PC-9 (cell line): Measurements from ENCODE around the gene CTBP2. TPM values are rescaled to one million over a fixed set of nuclear protein-coding genes. Genes with fewer than 3 reads are reported as not detected.

Experiments
- BruUV-seq: library from RNA; stranded (reverse); fragments of 400-500 nt; replicated peaks from 2 replicates; lab custom pipeline; 2021; lab: Mats Ljungman, UMichigan
- CTCF ChIA-PET: fragments of 300-600 bp; sonication (Branson Sonifier 250); formaldehyde crosslinking; loops from one replicate; lab custom pipeline; 2022; ENCODE audit warnings: antibody characterized with exemption; lab: Charles Lee
- POLR2A ChIA-PET: fragments of 300-600 bp; sonication (Branson Sonifier 250); formaldehyde crosslinking; loops from one replicate; lab custom pipeline; 2022; ENCODE audit warnings: antibody characterized with exemption; ENCODE audit not compliant: unreplicated experiment; lab: Charles Lee
- DNase-seq, 2 experiments: peaks; one replicate each; pipeline versions ENCODE4 v3.0.0 to v3.0.0-alpha.2; 2015 to 2022; ENCODE audit warnings: mixed read lengths in 1 of 2
- H2AFZ ChIP-seq: fragments of 200-600 bp; sonication (generic); 2 replicates; pipeline ENCODE4 v1.8.1; 2017; ENCODE audit warnings: antibody characterized with exemption
- H3F3A ChIP-seq: fragments of 200-600 bp; sonication (generic); 2 replicates; pipeline ENCODE4 v1.8.1; 2017; ENCODE audit warnings: antibody characterized with exemption, mild to moderate bottlenecking, low read depth; ENCODE audit not compliant: insufficient read depth
- H3K27ac ChIP-seq: fragments of 200-600 bp; sonication (generic); 2 replicates; pipeline ENCODE4 v1.6.1; 2016; ENCODE audit warnings: mixed run types
- H3K27me3 ChIP-seq: fragments of 200-600 bp; sonication (generic); 2 replicates; pipeline ENCODE4 v1.6.1; 2016; ENCODE audit warnings: low read depth, mixed run types; ENCODE audit not compliant: insufficient read depth
- H3K36me3 ChIP-seq: fragments of 200-600 bp; sonication (generic); 2 replicates; pipeline ENCODE4 v1.6.1; 2016; ENCODE audit warnings: low read depth, mixed run types
- H3K4me1 ChIP-seq: fragments of 200-600 bp; sonication (generic); replicated peaks from 2 replicates; pipeline ENCODE4 v1.6.1; 2016; ENCODE audit warnings: mixed run types; ENCODE audit not compliant: insufficient read depth
- H3K4me2 ChIP-seq: fragments of 200-600 bp; sonication (generic); 2 replicates; pipeline ENCODE4 v1.6.1; 2017; ENCODE audit warnings: mixed run types
- H3K4me3 ChIP-seq: fragments of 200-600 bp; sonication (generic); 2 replicates; pipeline ENCODE4 v1.6.1; 2016; ENCODE audit warnings: mixed run types
- H3K79me2 ChIP-seq: fragments of 200-600 bp; sonication (generic); 2 replicates; pipeline ENCODE4 v1.6.1; 2017; ENCODE audit warnings: low read depth, mixed run types
- H3K9me2 ChIP-seq: fragments of 200-600 bp; sonication (generic); 2 replicates; pipeline ENCODE4 v1.8.1; 2017; ENCODE audit warnings: mild to moderate bottlenecking; ENCODE audit not compliant: insufficient read depth
- H3K9me3 ChIP-seq: fragments of 200-600 bp; sonication (generic); 2 replicates; pipeline ENCODE4 v1.8.1; 2016; ENCODE audit warnings: low read depth; ENCODE audit not compliant: insufficient read depth
- H4K20me1 ChIP-seq: fragments of 200-600 bp; sonication (generic); 2 replicates; pipeline ENCODE4 v1.8.1; 2017; ENCODE audit not compliant: insufficient read depth
- EZH2 ChIP-seq: fragments of 200-600 bp; sonication (generic); IDR thresholded peaks from 2 replicates; pipeline ENCODE4 v1.8.0; 2017; ENCODE audit warnings: antibody characterized with exemption, low read depth
- intact Hi-C: fragments of 100-400 bp; cut with micrococcal nuclease; formaldehyde crosslinking; loops from one replicate; pipeline ENCODE4 v1.10.0; 2022; ENCODE audit not compliant: unreplicated experiment
- total RNA-seq: library from RNA; stranded (reverse); gene quantifications from 2 replicates; pipeline ENCODE4 v1.2.3, GENCODE V29; 2021
- TF ChIP-seq, protein P1 (sequence below): fragments of 200-600 bp; sonication (generic); conservative IDR thresholded peaks from 2 replicates; pipeline ENCODE4 v1.6.1; 2017; ENCODE audit warnings: mixed run types, antibody characterized with exemption, mild to moderate bottlenecking, moderate library complexity

CTBP2 gene
- total RNA-seq, 1 experiment from 2014 or later: 60.5 TPM

DNA sequence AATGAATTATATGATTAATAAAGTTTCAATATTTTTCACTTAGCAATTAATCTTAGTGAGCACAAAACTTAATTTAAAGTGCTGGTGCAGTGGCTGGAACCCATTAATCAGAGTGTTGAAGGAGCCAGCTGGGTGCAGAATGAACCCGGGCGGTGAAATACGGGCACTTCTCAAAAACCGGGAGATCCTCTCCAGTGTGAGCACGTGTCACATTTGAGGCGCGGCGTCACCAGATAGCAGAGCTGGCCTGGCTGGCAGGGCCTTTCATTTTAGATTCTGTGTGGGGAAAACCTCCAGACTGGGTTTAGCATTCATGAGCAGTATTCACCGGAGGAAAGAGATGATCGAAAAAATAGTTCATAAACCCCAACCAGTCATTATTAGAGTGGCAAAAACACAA is 34.5 kb upstream of the CTBP2 start:
- H3F3A ChIP-seq: peaks cover 3% of the 10 kb centered on the region
- no peak overlapping the region for H3K4me3 ChIP-seq
- peaks cover 20% of the 10 kb centered on the region for H3K4me1 ChIP-seq
- no peak for TF ChIP-seq EZH2
- TF ChIP-seq, protein P1, sequence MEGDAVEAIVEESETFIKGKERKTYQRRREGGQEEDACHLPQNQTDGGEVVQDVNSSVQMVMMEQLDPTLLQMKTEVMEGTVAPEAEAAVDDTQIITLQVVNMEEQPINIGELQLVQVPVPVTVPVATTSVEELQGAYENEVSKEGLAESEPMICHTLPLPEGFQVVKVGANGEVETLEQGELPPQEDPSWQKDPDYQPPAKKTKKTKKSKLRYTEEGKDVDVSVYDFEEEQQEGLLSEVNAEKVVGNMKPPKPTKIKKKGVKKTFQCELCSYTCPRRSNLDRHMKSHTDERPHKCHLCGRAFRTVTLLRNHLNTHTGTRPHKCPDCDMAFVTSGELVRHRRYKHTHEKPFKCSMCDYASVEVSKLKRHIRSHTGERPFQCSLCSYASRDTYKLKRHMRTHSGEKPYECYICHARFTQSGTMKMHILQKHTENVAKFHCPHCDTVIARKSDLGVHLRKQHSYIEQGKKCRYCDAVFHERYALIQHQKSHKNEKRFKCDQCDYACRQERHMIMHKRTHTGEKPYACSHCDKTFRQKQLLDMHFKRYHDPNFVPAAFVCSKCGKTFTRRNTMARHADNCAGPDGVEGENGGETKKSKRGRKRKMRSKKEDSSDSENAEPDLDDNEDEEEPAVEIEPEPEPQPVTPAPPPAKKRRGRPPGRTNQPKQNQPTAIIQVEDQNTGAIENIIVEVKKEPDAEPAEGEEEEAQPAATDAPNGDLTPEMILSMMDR: no peak
- H3K27ac ChIP-seq: no peak overlapping the region
- POLR2A ChIA-PET: no interaction called here
- no peaks in the 10 kb centered on the region for H3K9me2 ChIP-seq
- intact Hi-C loops: no loop called here
- BruUV-seq: no TSS peak
- H3K36me3 ChIP-seq: no peaks in the 10 kb centered on the region
- H4K20me1 ChIP-seq: no peaks in the 10 kb centered on the region
- no peak overlapping the region for H2AFZ ChIP-seq
- no peaks in the 10 kb centered on the region for H3K27me3 ChIP-seq
- no peaks in the 10 kb centered on the region for H3K79me2 ChIP-seq
- no peaks in the 10 kb centered on the region for H3K9me3 ChIP-seq
- DNase-seq: no peak
- H3K4me2 ChIP-seq: no peak overlapping the region
- CTCF ChIA-PET: interaction anchor here (0.6 kb wide), 1 partner anchor 610 kb away, joined by 3 read pairs; no protein-coding TSS in a partner anchor

DNA sequence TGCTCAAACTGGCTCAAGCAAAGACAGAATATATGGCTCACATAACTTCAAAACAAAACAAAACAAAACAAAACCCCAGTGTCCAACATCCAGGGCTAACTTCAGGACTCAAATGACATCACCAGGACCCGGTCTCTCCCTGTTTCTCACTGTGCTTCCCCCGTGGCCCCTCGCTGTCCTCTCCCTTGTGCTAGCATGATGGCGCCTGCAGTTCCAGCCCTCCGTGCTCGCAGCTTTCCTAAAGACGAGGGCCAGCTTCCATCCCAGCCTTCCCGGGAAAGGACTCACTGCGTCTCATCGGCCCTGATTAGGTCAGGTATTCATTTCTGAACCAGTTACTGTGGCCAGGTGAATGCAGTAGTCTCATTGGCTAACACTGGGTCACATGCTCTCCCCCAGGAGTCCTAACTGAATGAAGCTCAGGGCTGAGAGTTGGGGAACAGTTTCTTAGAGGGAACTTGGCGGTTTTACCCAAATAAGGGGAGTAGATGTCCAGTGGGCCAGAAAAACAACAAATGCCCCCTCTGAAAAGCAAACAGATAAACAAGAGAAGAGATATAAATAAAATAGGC is 33.0 kb upstream of the CTBP2 start:
- Histone ChIP-seq H3K9me3 (no peaks in the 10 kb centered on the region), H3K4me2 (no peak overlapping the region), H3K4me1 (peaks cover 15% of the 10 kb centered on the region), H3K79me2 (no peaks in the 10 kb centered on the region), H3K4me3 (no peak overlapping the region), H4K20me1 (no peaks in the 10 kb centered on the region), H3K9me2 (no peaks in the 10 kb centered on the region), H3K27ac (no peak overlapping the region), H3K36me3 (no peaks in the 10 kb centered on the region), H3F3A (no peaks in the 10 kb centered on the region), H3K27me3 (no peaks in the 10 kb centered on the region), H2AFZ (no peak overlapping the region)
- ChIA-PET CTCF (no interaction called here), POLR2A (no interaction called here)
- BruUV-seq: no TSS peak
- intact Hi-C loops: no loop called here
- no peak for DNase-seq
- TF ChIP-seq, protein P1: no peak
- no peak for TF ChIP-seq EZH2

DNA sequence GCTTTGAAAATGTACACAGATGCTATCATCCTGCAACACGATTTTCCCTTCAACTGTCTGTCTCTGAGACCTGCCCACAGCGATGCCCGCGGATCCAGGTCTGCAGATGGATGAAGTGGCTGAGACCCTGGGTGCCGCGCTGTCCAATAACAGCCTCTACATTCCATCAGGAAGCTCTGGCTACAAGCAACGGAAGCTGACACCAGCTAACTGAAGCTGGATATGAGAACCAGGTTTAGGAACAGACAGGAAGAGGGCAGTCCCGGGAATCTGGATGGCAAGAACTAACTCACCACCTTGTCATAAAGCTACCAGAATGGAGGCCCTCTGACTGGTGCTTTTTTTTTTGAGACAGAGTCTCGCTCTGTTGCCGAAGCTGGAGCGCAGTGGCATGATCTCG is 32.3 kb upstream of the CTBP2 start:
- POLR2A ChIA-PET: no interaction called here
- Histone ChIP-seq H3K36me3 (no peaks in the 10 kb centered on the region), H4K20me1 (no peaks in the 10 kb centered on the region), H3K4me3 (no peak overlapping the region), H3K27ac (no peak overlapping the region), H3K27me3 (no peaks in the 10 kb centered on the region), H3K9me2 (no peaks in the 10 kb centered on the region), H2AFZ (no peak overlapping the region), H3K79me2 (no peaks in the 10 kb centered on the region), H3K4me2 (no peak overlapping the region), H3K9me3 (no peaks in the 10 kb centered on the region), H3F3A (no peaks in the 10 kb centered on the region), H3K4me1 (peaks cover 15% of the 10 kb centered on the region)
- no TSS peak for BruUV-seq
- CTCF ChIA-PET: no interaction called here
- TF ChIP-seq EZH2: no peak
- no peak for DNase-seq
- intact Hi-C loops: no loop called here

DNA sequence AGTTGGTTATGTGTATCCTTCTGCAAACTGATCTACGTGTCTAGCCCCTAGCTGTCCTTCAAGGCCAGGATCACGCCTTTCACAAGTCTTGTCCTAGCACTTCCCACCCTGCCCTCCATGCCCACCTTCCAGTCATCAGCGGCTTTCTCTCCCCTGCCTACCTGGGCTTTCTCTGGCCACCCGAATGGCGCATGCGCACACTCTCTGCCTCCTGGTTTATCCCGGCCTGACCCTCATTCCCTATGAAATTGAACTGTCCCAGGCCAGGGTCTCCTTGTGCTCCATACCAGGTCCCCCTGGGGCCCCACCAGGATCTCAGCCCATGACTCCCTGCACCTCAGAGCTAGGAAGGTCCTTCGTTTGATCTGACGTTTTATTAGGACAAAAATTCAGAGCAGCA is 31.6 kb upstream of the CTBP2 start:
- H3K27ac ChIP-seq: no peak overlapping the region
- H3K4me2 ChIP-seq: no peak overlapping the region
- no peaks in the 10 kb centered on the region for H3K36me3 ChIP-seq
- intact Hi-C loops: no loop called here
- DNase-seq: no peak
- H3F3A ChIP-seq: no peaks in the 10 kb centered on the region
- no peaks in the 10 kb centered on the region for H3K27me3 ChIP-seq
- H3K9me3 ChIP-seq: no peaks in the 10 kb centered on the region
- no peaks in the 10 kb centered on the region for H3K9me2 ChIP-seq
- no peak overlapping the region for H2AFZ ChIP-seq
- no peaks in the 10 kb centered on the region for H4K20me1 ChIP-seq
- POLR2A ChIA-PET: no interaction called here
- H3K4me1 ChIP-seq: peaks cover 15% of the 10 kb centered on the region
- no peaks in the 10 kb centered on the region for H3K79me2 ChIP-seq
- no TSS peak for BruUV-seq
- CTCF ChIA-PET: no interaction called here
- no peak for TF ChIP-seq EZH2
- TF ChIP-seq, protein P1: no peak
- H3K4me3 ChIP-seq: no peak overlapping the region
